Tongue (tissue), 2 donors: ENCODE results near the gene SERPINB1. TPM values are rescaled to one million over a fixed set of nuclear protein-coding genes. Genes with fewer than 3 reads are reported as not detected.
"Not testable (repeated sequence)": the region's sequence is repeated elsewhere in the genome, so short reads cannot be mapped to it uniquely, and the experiment has no call there.

Experiments
- DNase-seq: peaks from one replicate; pipeline ENCODE4 v3.0.0-alpha.2; 2015
- total RNA-seq: library from RNA; depleted of rRNA; stranded (reverse); fragments of >200 nt; gene quantifications from one replicate; pipeline ENCODE4 v1.2.3, GENCODE V29; 2014

SERPINB1 gene
- total RNA-seq, 1 donor from 2014 or later, result 23.2 TPM

GRCh38 chr6:2812695-2813094 lies 29.0 kb downstream of the SERPINB1 start:
- DNase-seq, result no peak

GRCh38 chr6:2810092-2810671 lies 31.5 kb downstream of the SERPINB1 start:
- no peak for DNase-seq

GRCh38 chr6:2809015-2809414 lies 32.6 kb downstream of the SERPINB1 start:
- DNase-seq, result no peak

GRCh38 chr6:2807342-2808090 lies 34.1 kb downstream of the SERPINB1 start:
- DNase-seq, result no peak

GRCh38 chr6:2806644-2807043 lies 35.0 kb downstream of the SERPINB1 start:
- no peak for DNase-seq

- DNase-seq, result no peak
These were observed 36.6 kb downstream of the SERPINB1 start for GRCh38 chr6:2805031-2805430.

- no peak for DNase-seq
These were observed 37.1 kb downstream of the SERPINB1 start for GRCh38 chr6:2804516-2804915.

- DNase-seq, result no peak
These were observed 37.8 kb downstream of the SERPINB1 start for GRCh38 chr6:2803731-2804429.

GRCh38 chr6:2802521-2803060 lies 39.1 kb downstream of the SERPINB1 start:
- no peak for DNase-seq

- not testable (repeated sequence) for DNase-seq
These were observed 40.0 kb downstream of the SERPINB1 start for GRCh38 chr6:2801687-2802086.

GRCh38 chr6:2800552-2801316 lies 40.9 kb downstream of the SERPINB1 start:
- no peak for DNase-seq

GRCh38 chr6:2799936-2800527 lies 41.6 kb downstream of the SERPINB1 start:
- DNase-seq, result no peak

- DNase-seq, result peak; percentile 76
These were observed 43.0 kb downstream of the SERPINB1 start for GRCh38 chr6:2798586-2799134.

GRCh38 chr6:2797564-2798031 lies 44.1 kb downstream of the SERPINB1 start:
- peak; percentile 59 for DNase-seq

- no peak for DNase-seq
These were observed 44.8 kb downstream of the SERPINB1 start for GRCh38 chr6:2796861-2797260.

- no peak for DNase-seq
These were observed 45.7 kb downstream of the SERPINB1 start for GRCh38 chr6:2795956-2796355.

- no peak for DNase-seq
These were observed 46.5 kb downstream of the SERPINB1 start for GRCh38 chr6:2795162-2795561.

- no peak for DNase-seq
These were observed 47.4 kb downstream of the SERPINB1 start for GRCh38 chr6:2794171-2794730.

GRCh38 chr6:2793534-2794151 lies 48.0 kb downstream of the SERPINB1 start:
- DNase-seq, result no peak

GRCh38 chr6:2792330-2793110 lies 49.1 kb downstream of the SERPINB1 start:
- DNase-seq, result no peak
